A549 (cell line): ENCODE measurements around the gene HOXB3.

Experiments
- BHLHE40 ChIP-seq: IDR thresholded peaks from 2 replicates; pipeline ENCODE4 v1.6.1; 2012; ENCODE audit warnings: low read depth, low read length, inconsistent platforms
- CHD4 ChIP-seq: fragments of 200-600 bp; sonication (generic); IDR thresholded peaks from 2 replicates; pipeline ENCODE4 v1.6.1; 2016; ENCODE audit warnings: antibody characterized with exemption, mild to moderate bottlenecking, borderline replicate concordance
- CTCF ChIP-seq: fragments of >200 bp; sonication (Bioruptor Twin); formaldehyde crosslinking; IDR thresholded peaks from 3 replicates; pipeline ENCODE4 v1.5.1; 2016
- FOSL2 ChIP-seq, 2 experiments: fragments of 450-650 bp in 1 of 2; fragments of >200 bp in 1 of 2; sonication (Bioruptor Twin) in 1 of 2; formaldehyde crosslinking; IDR thresholded peaks; 2 replicates each; pipeline versions ENCODE4 v1.5.0 to v1.6.1; 2016 to 2020; ENCODE audit warnings: mild to moderate bottlenecking in 1 of 2, moderate library complexity in 1 of 2
- SMC3 ChIP-seq: fragments of >200 bp; sonication (Bioruptor Twin); formaldehyde crosslinking; IDR thresholded peaks from 3 replicates; pipeline ENCODE4 v1.6.1; 2018; ENCODE audit warnings: inconsistent platforms
- USF2 ChIP-seq: fragments of 450-650 bp; IDR thresholded peaks from 2 replicates; pipeline ENCODE4 v1.6.1; 2014; ENCODE audit warnings: antibody characterized with exemption
- TF ChIP-seq, protein P1 (sequence below): fragments of >200 bp; sonication (Bioruptor Twin); formaldehyde crosslinking; IDR thresholded peaks from 2 replicates; pipeline ENCODE4 v1.6.1; 2016

GRCh38 chr17:48618256-48618896, 28.3 kb upstream of the HOXB3 start:
- TF ChIP-seq CHD4 (no peak), SMC3 (peak; percentile 95), FOSL2 (IDR thresholded peaks at IDR 0.05) (no peak), FOSL2 (CRISPR knock-in tag; IDR thresholded peaks at IDR 0.05) (no peak), CTCF (peak; percentile 99), USF2 (no peak), BHLHE40 (no peak)
- TF ChIP-seq, protein P1, sequence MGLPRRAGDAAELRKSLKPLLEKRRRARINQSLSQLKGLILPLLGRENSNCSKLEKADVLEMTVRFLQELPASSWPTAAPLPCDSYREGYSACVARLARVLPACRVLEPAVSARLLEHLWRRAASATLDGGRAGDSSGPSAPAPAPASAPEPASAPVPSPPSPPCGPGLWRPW = no peak
